ENCODE measurements around the gene UNC13B. TPM values are rescaled to one million over a fixed set of nuclear protein-coding genes. Genes with fewer than 3 reads are reported as not detected.

The UNC13B gene
- total and polyA plus RNA-seq, 2 of the 13 experiments (the other 11 are each of a cell fraction or from before 2014, with no cell fraction given), result 14.0 to 18.3 TPM

- TF ChIP-seq ZHX2 (IDR thresholded peaks at IDR 0.05; ENCODE audit: low read depth) (peak; percentile 63; the same call in 1 of the 2 replicates), ZHX2 (CRISPR knock-in tag; IDR thresholded peaks at IDR 0.05; ENCODE audit: borderline replicate concordance) (0 out of 2 replicates have a peak, but pooled peaks have one; percentile 33), AGO1 (IDR thresholded peaks at IDR 0.05; ENCODE audit: low read depth, low read length, poor library complexity, severe bottlenecking) (peak; percentile 39), POLR2AphosphoS5 (IDR thresholded peaks at IDR 0.05; ENCODE audit: low read depth, low read length) (peak; percentile 93), ONECUT2 (CRISPR knock-in tag; IDR thresholded peaks at IDR 0.05) (no peak), ZNF17 (CRISPR knock-in tag; IDR thresholded peaks at IDR 0.05) (no peak), KLF9 (CRISPR knock-in tag; IDR thresholded peaks at IDR 0.05; ENCODE audit: low read depth) (no peak), EP300 (IDR thresholded peaks at IDR 0.05; ENCODE audit: low read depth in 2 of 2, low read length in 2 of 2) (no peak), EP300 (CRISPR knock-in tag; IDR thresholded peaks at IDR 0.05; ENCODE audit: borderline replicate concordance) (peak; percentile 6; the same call in 1 of the 2 replicates), CEBPB (IDR thresholded peaks at IDR 0.05; ENCODE audit: borderline replicate concordance, low read depth, low read length) (no peak), ZGPAT (CRISPR knock-in tag; IDR thresholded peaks at IDR 0.05) (peak; percentile 77; the same call in 1 of the 2 replicates), MATR3 (CRISPR knock-in tag; IDR thresholded peaks at IDR 0.05) (no peak), ZNF549 (CRISPR knock-in tag; IDR thresholded peaks at IDR 0.05) (no peak), XRCC5 (optimal IDR thresholded peaks at IDR 0.05; ENCODE audit: low read length) (peak; percentile 50), JUN (CRISPR knock-in tag; IDR thresholded peaks at IDR 0.05) (no peak), HCFC1 (IDR thresholded peaks at IDR 0.05; ENCODE audit: low read depth, low read length) (no peak), NKX3-1 (CRISPR knock-in tag; IDR thresholded peaks at IDR 0.05) (0 out of 2 replicates have a peak, but pooled peaks have one; percentile 36), HIC2 (CRISPR knock-in tag; IDR thresholded peaks at IDR 0.05; ENCODE audit: low read depth) (peak; percentile 25; the same call in 1 of the 2 replicates), ELK4 (CRISPR knock-in tag; IDR thresholded peaks at IDR 0.05; ENCODE audit: borderline replicate concordance) (no peak)
These were observed at the start of gene UNC13B (continued) for GRCh38 chr9:35161713-35162604.
